HepG2 (cell line): ENCODE data around the gene NHSL1. TPM values are rescaled to one million over a fixed set of nuclear protein-coding genes. Genes with fewer than 3 reads are reported as not detected.

Experiments
- JARID2 ChIP-seq: sonication (generic); formaldehyde crosslinking; IDR thresholded peaks from 2 replicates; pipeline ENCODE4 v1.8.1; 2023; ENCODE audit warnings: missing genetic modification reagents, inconsistent platforms; ENCODE audit not compliant: insufficient replicate concordance
- MEF2D ChIP-seq: sonication (generic); formaldehyde crosslinking; IDR thresholded peaks from 2 replicates; pipeline ENCODE4 v1.5.1; 2020; ENCODE audit warnings: mild to moderate bottlenecking, missing genetic modification reagents
- RBM22 ChIP-seq: fragments of 200-400 bp; formaldehyde crosslinking; optimal IDR thresholded peaks from 2 replicates; pipeline ENCODE3; 2017; ENCODE audit warnings: mild to moderate bottlenecking, low read length, moderate library complexity
- TRIM24 ChIP-seq: sonication (generic); formaldehyde crosslinking; IDR thresholded peaks from 2 replicates; pipeline ENCODE4 v1.8.0; 2022; ENCODE audit warnings: mild to moderate bottlenecking, missing genetic modification reagents
- U2AF2 ChIP-seq: fragments of 200-400 bp; formaldehyde crosslinking; IDR thresholded peaks from 2 replicates; pipeline ENCODE4 v1.6.1; 2017; ENCODE audit warnings: low read depth, mild to moderate bottlenecking, low read length
- ZFP41 ChIP-seq: sonication (generic); formaldehyde crosslinking; IDR thresholded peaks from 2 replicates; pipeline ENCODE4 v1.4.0; 2020; ENCODE audit warnings: mild to moderate bottlenecking, missing genetic modification reagents, borderline replicate concordance
- ZNF251 ChIP-seq: sonication (generic); formaldehyde crosslinking; IDR thresholded peaks from 2 replicates; pipeline ENCODE4 v1.9.0; 2021; ENCODE audit warnings: mild to moderate bottlenecking, missing genetic modification reagents
- ZNF350 ChIP-seq: sonication (generic); formaldehyde crosslinking; IDR thresholded peaks from 2 replicates; pipeline ENCODE4 v1.4.0; 2020; ENCODE audit warnings: mild to moderate bottlenecking, low read depth, missing genetic modification reagents, borderline replicate concordance
- ZNF354B ChIP-seq: sonication (generic); formaldehyde crosslinking; IDR thresholded peaks from 2 replicates; pipeline ENCODE4 v1.8.0; 2022; ENCODE audit warnings: mild to moderate bottlenecking, missing genetic modification reagents
- ZNF451 ChIP-seq: sonication (generic); formaldehyde crosslinking; IDR thresholded peaks from 2 replicates; pipeline ENCODE4 v1.5.0; 2020; ENCODE audit warnings: mild to moderate bottlenecking, missing genetic modification reagents
- ZNF460 ChIP-seq: sonication (generic); formaldehyde crosslinking; IDR thresholded peaks from 2 replicates; pipeline ENCODE4 v1.5.1; 2020; ENCODE audit warnings: missing genetic modification reagents, mild to moderate bottlenecking, borderline replicate concordance
- ZNF672 ChIP-seq: sonication (generic); formaldehyde crosslinking; IDR thresholded peaks from 2 replicates; pipeline ENCODE4 v1.8.1; 2022; ENCODE audit warnings: missing genetic modification reagents
- ZNF775 ChIP-seq: sonication (generic); formaldehyde crosslinking; IDR thresholded peaks from 2 replicates; pipeline ENCODE4 v1.4.0; 2020; ENCODE audit warnings: missing genetic modification reagents, mild to moderate bottlenecking, moderate library complexity, borderline replicate concordance
- polyA plus RNA-seq, 8 experiments: library from polyadenylated mRNA; depleted of rRNA in 3 of 8; stranded (reverse) in 7 of 8; unstranded in 1 of 8; fragments of >200 nt; fragmentation: Illumina TruSeq in 4 of 8; extraction: Trizol in 4 of 8; gene quantifications; 2 replicates each; pipeline versions ENCODE4 v1.2.1 to v1.2.3, GENCODE V29; 2011 to 2016; ENCODE audit warnings: low read depth in 4 of 8, missing spikeins in 1 of 8, mixed read lengths in 1 of 8; ENCODE audit not compliant: insufficient read depth in 1 of 8
- total RNA-seq, 5 experiments: library from RNA; depleted of rRNA; stranded (reverse); fragments of >200 nt; fragmentation: Illumina TruSeq; extraction: Trizol; gene quantifications; 2 replicates each; pipeline ENCODE4 v1.2.3, GENCODE V29; 2016; ENCODE audit warnings: low read depth in 1 of 5
- TF ChIP-seq, protein P1 (sequence below): sonication (generic); formaldehyde crosslinking; IDR thresholded peaks from 2 replicates; pipeline ENCODE4 v1.8.1; 2022; ENCODE audit warnings: mild to moderate bottlenecking, missing genetic modification reagents
- TF ChIP-seq, protein P2 (sequence below): sonication (generic); formaldehyde crosslinking; IDR thresholded peaks from 2 replicates; pipeline ENCODE4 v1.9.0; 2021; ENCODE audit warnings: missing genetic modification reagents, borderline replicate concordance
- TF ChIP-seq, protein P3 (sequence below): sonication (generic); formaldehyde crosslinking; IDR thresholded peaks from 2 replicates; pipeline ENCODE4 v1.5.0; 2020; ENCODE audit warnings: mild to moderate bottlenecking, missing genetic modification reagents
- TF ChIP-seq, protein P4 (sequence below): IDR thresholded peaks from 2 replicates; pipeline ENCODE4 v1.6.1; 2016
- TF ChIP-seq, protein P5 (sequence below): sonication (generic); formaldehyde crosslinking; IDR thresholded peaks from 2 replicates; pipeline ENCODE4 v1.8.0; 2022; ENCODE audit warnings: mild to moderate bottlenecking, missing genetic modification reagents, moderate library complexity

Gene NHSL1
- total and polyA plus RNA-seq, 2 of the 13 experiments (the other 11 are each of a cell fraction or from before 2014, with no cell fraction given), result 24.9 to 53.6 TPM

DNA sequence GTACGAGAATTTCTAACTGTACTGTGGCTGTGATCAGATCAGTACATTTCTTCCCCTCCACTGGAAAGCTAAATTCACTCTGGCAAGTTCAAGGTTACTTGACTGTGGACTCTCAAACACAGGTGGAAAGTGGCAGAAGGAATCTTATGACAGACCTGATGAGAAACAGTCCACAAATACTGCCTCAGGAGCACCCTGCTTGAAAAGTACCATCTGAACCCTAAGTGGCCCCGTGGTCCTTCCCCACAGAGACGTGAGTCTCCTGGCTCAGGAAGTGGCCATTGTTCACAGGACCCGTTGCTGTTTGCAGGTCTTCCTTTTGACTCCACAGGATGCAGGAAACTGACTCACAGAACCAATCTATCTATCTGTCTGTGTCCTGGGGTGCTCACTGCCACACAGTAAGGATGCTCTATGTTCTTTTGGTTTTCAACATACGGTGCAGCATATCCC, 47.5 kb upstream of the NHSL1 start (continued):
- TF ChIP-seq U2AF2, result no peak
- TF ChIP-seq, protein P1, sequence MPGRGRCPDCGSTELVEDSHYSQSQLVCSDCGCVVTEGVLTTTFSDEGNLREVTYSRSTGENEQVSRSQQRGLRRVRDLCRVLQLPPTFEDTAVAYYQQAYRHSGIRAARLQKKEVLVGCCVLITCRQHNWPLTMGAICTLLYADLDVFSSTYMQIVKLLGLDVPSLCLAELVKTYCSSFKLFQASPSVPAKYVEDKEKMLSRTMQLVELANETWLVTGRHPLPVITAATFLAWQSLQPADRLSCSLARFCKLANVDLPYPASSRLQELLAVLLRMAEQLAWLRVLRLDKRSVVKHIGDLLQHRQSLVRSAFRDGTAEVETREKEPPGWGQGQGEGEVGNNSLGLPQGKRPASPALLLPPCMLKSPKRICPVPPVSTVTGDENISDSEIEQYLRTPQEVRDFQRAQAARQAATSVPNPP, result no peak
- TF ChIP-seq TRIM24, result no peak
- TF ChIP-seq, protein P2, sequence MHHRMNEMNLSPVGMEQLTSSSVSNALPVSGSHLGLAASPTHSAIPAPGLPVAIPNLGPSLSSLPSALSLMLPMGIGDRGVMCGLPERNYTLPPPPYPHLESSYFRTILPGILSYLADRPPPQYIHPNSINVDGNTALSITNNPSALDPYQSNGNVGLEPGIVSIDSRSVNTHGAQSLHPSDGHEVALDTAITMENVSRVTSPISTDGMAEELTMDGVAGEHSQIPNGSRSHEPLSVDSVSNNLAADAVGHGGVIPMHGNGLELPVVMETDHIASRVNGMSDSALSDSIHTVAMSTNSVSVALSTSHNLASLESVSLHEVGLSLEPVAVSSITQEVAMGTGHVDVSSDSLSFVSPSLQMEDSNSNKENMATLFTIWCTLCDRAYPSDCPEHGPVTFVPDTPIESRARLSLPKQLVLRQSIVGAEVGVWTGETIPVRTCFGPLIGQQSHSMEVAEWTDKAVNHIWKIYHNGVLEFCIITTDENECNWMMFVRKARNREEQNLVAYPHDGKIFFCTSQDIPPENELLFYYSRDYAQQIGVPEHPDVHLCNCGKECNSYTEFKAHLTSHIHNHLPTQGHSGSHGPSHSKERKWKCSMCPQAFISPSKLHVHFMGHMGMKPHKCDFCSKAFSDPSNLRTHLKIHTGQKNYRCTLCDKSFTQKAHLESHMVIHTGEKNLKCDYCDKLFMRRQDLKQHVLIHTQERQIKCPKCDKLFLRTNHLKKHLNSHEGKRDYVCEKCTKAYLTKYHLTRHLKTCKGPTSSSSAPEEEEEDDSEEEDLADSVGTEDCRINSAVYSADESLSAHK (CRISPR knock-in tag), result no peak
- TF ChIP-seq, protein P3, sequence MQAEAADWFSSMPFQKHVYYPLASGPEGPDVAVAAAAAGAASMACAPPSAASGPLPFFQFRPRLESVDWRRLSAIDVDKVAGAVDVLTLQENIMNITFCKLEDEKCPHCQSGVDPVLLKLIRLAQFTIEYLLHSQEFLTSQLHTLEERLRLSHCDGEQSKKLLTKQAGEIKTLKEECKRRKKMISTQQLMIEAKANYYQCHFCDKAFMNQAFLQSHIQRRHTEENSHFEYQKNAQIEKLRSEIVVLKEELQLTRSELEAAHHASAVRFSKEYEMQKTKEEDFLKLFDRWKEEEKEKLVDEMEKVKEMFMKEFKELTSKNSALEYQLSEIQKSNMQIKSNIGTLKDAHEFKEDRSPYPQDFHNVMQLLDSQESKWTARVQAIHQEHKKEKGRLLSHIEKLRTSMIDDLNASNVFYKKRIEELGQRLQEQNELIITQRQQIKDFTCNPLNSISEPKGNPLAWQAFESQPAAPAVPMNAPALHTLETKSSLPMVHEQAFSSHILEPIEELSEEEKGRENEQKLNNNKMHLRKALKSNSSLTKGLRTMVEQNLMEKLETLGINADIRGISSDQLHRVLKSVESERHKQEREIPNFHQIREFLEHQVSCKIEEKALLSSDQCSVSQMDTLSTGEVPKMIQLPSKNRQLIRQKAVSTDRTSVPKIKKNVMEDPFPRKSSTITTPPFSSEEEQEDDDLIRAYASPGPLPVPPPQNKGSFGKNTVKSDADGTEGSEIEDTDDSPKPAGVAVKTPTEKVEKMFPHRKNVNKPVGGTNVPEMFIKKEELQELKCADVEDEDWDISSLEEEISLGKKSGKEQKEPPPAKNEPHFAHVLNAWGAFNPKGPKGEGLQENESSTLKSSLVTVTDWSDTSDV, result no peak
- TF ChIP-seq, protein P4, sequence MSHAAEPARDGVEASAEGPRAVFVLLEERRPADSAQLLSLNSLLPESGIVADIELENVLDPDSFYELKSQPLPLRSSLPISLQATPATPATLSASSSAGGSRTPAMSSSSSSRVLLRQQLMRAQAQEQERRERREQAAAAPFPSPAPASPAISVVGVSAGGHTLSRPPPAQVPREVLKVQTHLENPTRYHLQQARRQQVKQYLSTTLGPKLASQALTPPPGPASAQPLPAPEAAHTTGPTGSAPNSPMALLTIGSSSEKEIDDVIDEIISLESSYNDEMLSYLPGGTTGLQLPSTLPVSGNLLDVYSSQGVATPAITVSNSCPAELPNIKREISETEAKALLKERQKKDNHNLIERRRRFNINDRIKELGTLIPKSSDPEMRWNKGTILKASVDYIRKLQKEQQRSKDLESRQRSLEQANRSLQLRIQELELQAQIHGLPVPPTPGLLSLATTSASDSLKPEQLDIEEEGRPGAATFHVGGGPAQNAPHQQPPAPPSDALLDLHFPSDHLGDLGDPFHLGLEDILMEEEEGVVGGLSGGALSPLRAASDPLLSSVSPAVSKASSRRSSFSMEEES (CRISPR knock-in tag), result no peak
- TF ChIP-seq ZNF775 (CRISPR knock-in tag), result no peak; the same call in 1 of the 2 replicates
- TF ChIP-seq ZNF672 (CRISPR knock-in tag), result no peak
- TF ChIP-seq ZNF251 (CRISPR knock-in tag), result no peak
- TF ChIP-seq, protein P5, sequence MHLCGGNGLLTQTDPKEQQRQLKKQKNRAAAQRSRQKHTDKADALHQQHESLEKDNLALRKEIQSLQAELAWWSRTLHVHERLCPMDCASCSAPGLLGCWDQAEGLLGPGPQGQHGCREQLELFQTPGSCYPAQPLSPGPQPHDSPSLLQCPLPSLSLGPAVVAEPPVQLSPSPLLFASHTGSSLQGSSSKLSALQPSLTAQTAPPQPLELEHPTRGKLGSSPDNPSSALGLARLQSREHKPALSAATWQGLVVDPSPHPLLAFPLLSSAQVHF, result no peak
- no peak for TF ChIP-seq ZNF460 (CRISPR knock-in tag)
- TF ChIP-seq ZNF354B, result 0 out of 2 replicates have a peak, but pooled peaks have one; percentile 26
- peak; percentile 47 for TF ChIP-seq JARID2 (CRISPR knock-in tag)
- peak; percentile 58; the same call in 1 of the 2 replicates for TF ChIP-seq ZFP41 (CRISPR knock-in tag)
- TF ChIP-seq RBM22, result peak; percentile 77
- 0 out of 2 replicates have a peak, but pooled peaks have one; percentile 8 for TF ChIP-seq MEF2D
- TF ChIP-seq ZNF350 (CRISPR knock-in tag), result 0 out of 2 replicates have a peak, but pooled peaks have one; percentile 27
- TF ChIP-seq ZNF451 (CRISPR knock-in tag), result no peak
